GM23338 (cell line): ENCODE measurements around the gene TGFB1. TPM values are rescaled to one million over a fixed set of nuclear protein-coding genes. Genes with fewer than 3 reads are reported as not detected.
"Not testable (repeated sequence)": the region's sequence is repeated elsewhere in the genome, so short reads cannot be mapped to it uniquely, and the experiment has no call there.

ENCODE experiments used
- ATAC-seq: fragments of 200-7000 bp; cut with Tn5 transposase; 3 replicates; pipeline ENCODE4 v1.9.1; 2020
- DNase-seq: peaks from one replicate; pipeline ENCODE4 v3.0.0-alpha.2; 2015; ENCODE audit warnings: low spot score
- H2AFZ ChIP-seq: fragments of 200-600 bp; sonication (generic); 2 replicates; pipeline ENCODE4 v1.8.0; 2016; ENCODE audit warnings: antibody characterized with exemption, mild to moderate bottlenecking, moderate library complexity
- H3F3A ChIP-seq: fragments of 200-600 bp; sonication (generic); replicated peaks from 2 replicates; pipeline ENCODE4 v1.8.0; 2017; ENCODE audit warnings: antibody characterized with exemption, mixed run types, low read depth
- H3K27ac ChIP-seq: fragments of 200-600 bp; sonication (generic); 2 replicates; pipeline ENCODE4 v1.6.1; 2016; ENCODE audit warnings: low read depth
- H3K27me3 ChIP-seq: fragments of 200-600 bp; sonication (generic); 2 replicates; pipeline ENCODE4 v1.8.0; 2016; ENCODE audit warnings: mild to moderate bottlenecking, mixed run types, moderate library complexity; ENCODE audit not compliant: insufficient read depth
- H3K36me3 ChIP-seq: fragments of 200-600 bp; sonication (generic); 2 replicates; pipeline ENCODE4 v1.8.0; 2016; ENCODE audit warnings: mild to moderate bottlenecking; ENCODE audit not compliant: insufficient read depth
- H3K4me1 ChIP-seq: fragments of 200-600 bp; sonication (generic); 2 replicates; pipeline ENCODE4 v1.8.0; 2016; ENCODE audit warnings: mild to moderate bottlenecking, moderate library complexity; ENCODE audit not compliant: insufficient read depth
- H3K4me2 ChIP-seq: fragments of 200-600 bp; sonication (generic); 2 replicates; pipeline ENCODE4 v1.7.1; 2017; ENCODE audit warnings: mixed run types
- H3K4me3 ChIP-seq: fragments of 200-600 bp; sonication (generic); 2 replicates; pipeline ENCODE4 v1.6.1; 2016; ENCODE audit warnings: mixed run types
- H3K79me2 ChIP-seq: fragments of 200-600 bp; sonication (generic); replicated peaks from 2 replicates; pipeline ENCODE4 v1.8.0; 2017; ENCODE audit warnings: mild to moderate bottlenecking; ENCODE audit not compliant: insufficient read depth
- H3K9me2 ChIP-seq: fragments of 200-600 bp; sonication (generic); 2 replicates; pipeline ENCODE4 v1.8.0; 2017; ENCODE audit not compliant: insufficient read depth
- H4K20me1 ChIP-seq: fragments of 200-600 bp; sonication (generic); replicated peaks from 2 replicates; pipeline ENCODE4 v1.8.0; 2017; ENCODE audit warnings: mild to moderate bottlenecking; ENCODE audit not compliant: insufficient read depth
- H3K27ac Mint-ChIP-seq: 2 replicates; pipeline ENCODE4 v1.8.0; 2020; ENCODE audit warnings: inconsistent platforms, mild to moderate bottlenecking, moderate library complexity, mixed read lengths
- H3K27me3 Mint-ChIP-seq: 3 replicates; pipeline ENCODE4 v1.8.0; 2022; ENCODE audit warnings: low read depth, mild to moderate bottlenecking, moderate library complexity, mixed read lengths, inconsistent platforms; ENCODE audit not compliant: insufficient read depth, poor library complexity
- H3K36me3 Mint-ChIP-seq: 3 replicates; pipeline ENCODE4 v1.8.0; 2021; ENCODE audit warnings: low read depth, mild to moderate bottlenecking, inconsistent platforms, moderate library complexity, mixed read lengths
- H3K4me1 Mint-ChIP-seq: 3 replicates; pipeline ENCODE4 v1.8.0; 2020; ENCODE audit warnings: mild to moderate bottlenecking, inconsistent platforms, mixed read lengths
- H3K4me3 Mint-ChIP-seq: 3 replicates; pipeline ENCODE4 v1.8.0; 2021; ENCODE audit warnings: moderate library complexity, mild to moderate bottlenecking, inconsistent platforms, mixed read lengths
- H3K9me3 Mint-ChIP-seq: 3 replicates; pipeline ENCODE4 v1.8.0; 2020; ENCODE audit warnings: moderate library complexity, mild to moderate bottlenecking, inconsistent platforms, mixed read lengths
- CREB1 ChIP-seq: fragments of 250-450 bp; sonication (Bioruptor Pico); IDR thresholded peaks from 2 replicates; pipeline ENCODE4 v1.5.0; 2020; ENCODE audit warnings: low read depth, mild to moderate bottlenecking, moderate library complexity
- ETS1 ChIP-seq: IDR thresholded peaks from 2 replicates; pipeline ENCODE4 v1.6.1; 2016; ENCODE audit warnings: antibody characterized with exemption
- EZH2 ChIP-seq: fragments of 200-600 bp; sonication (generic); IDR thresholded peaks from one replicate; pipeline ENCODE4 v1.8.0; 2017; ENCODE audit warnings: antibody characterized with exemption, mild to moderate bottlenecking, low read depth; ENCODE audit not compliant: unreplicated experiment
- NANOG ChIP-seq: IDR thresholded peaks from 2 replicates; pipeline ENCODE4 v1.6.1; 2016; ENCODE audit warnings: antibody characterized with exemption, borderline replicate concordance
- POLR2AphosphoS5 ChIP-seq: IDR thresholded peaks from 2 replicates; pipeline ENCODE4 v1.6.1; 2016; ENCODE audit warnings: antibody characterized with exemption, low read depth
- REST ChIP-seq: IDR thresholded peaks from one replicate; pipeline ENCODE4 v1.6.1; 2018; ENCODE audit warnings: antibody characterized with exemption; ENCODE audit not compliant: unreplicated experiment
- STAT1 ChIP-seq: IDR thresholded peaks from one replicate; pipeline ENCODE4 v1.6.1; 2016; ENCODE audit warnings: antibody characterized with exemption; ENCODE audit not compliant: unreplicated experiment
- ZNF114 ChIP-seq: fragments of 250-450 bp; sonication (Bioruptor Pico); IDR thresholded peaks from 2 replicates; pipeline ENCODE4 v1.5.0; 2020; ENCODE audit warnings: mild to moderate bottlenecking, moderate library complexity
- ZNF331 ChIP-seq: fragments of 250-450 bp; sonication (Bioruptor Pico); IDR thresholded peaks from 2 replicates; pipeline ENCODE4 v1.5.0; 2020; ENCODE audit warnings: low read depth, mild to moderate bottlenecking, moderate library complexity
- ZNF462 ChIP-seq: fragments of 250-450 bp; sonication (Bioruptor Pico); IDR thresholded peaks from 2 replicates; pipeline ENCODE4 v1.5.0; 2020; ENCODE audit warnings: mild to moderate bottlenecking, moderate library complexity
- polyA plus RNA-seq: library from polyadenylated mRNA; unstranded; fragments of >200 nt; fragmentation: Nextera tagmentation; extraction: Ambion mirVana; gene quantifications from 2 replicates; pipeline ENCODE4 v1.2.1, GENCODE V29; 2016
- total RNA-seq: library from RNA; depleted of rRNA; stranded (reverse); fragments of >200 nt; shearing (Covaris generic); gene quantifications from 2 replicates; pipeline ENCODE4 v1.2.3, GENCODE V29; 2014

TGFB1 gene
- total and polyA plus RNA-seq, 2 experiments from 2014 or later, result 0.99 to 7.9 TPM

- Mint-ChIP-seq H3K36me3 (peaks cover 98% of the 10 kb centered on the region), H3K4me1 (peaks cover 19% of the 10 kb centered on the region), H3K27ac (peak overlapping the region; percentile 81; the same call in 1 of the 2 replicates), H3K27me3 (peaks cover 10% of the 10 kb centered on the region)
- Histone ChIP-seq H3K27ac (peak overlapping the region; percentile 66), H3K4me1 (peaks cover 14% of the 10 kb centered on the region), H3K79me2 (peaks cover 36% of the 10 kb centered on the region), H4K20me1 (peaks cover 35% of the 10 kb centered on the region), H3F3A (peaks cover 28% of the 10 kb centered on the region), H3K36me3 (peaks cover 75% of the 10 kb centered on the region)
- not testable (repeated sequence) for H2AFZ ChIP-seq, DNase-seq, H3K4me3 Mint-ChIP-seq, H3K4me3 ChIP-seq, H3K9me3 Mint-ChIP-seq, H3K27me3 ChIP-seq, H3K9me2 ChIP-seq, H3K4me2 ChIP-seq, ATAC-seq
- peak; percentile 33 for TF ChIP-seq REST
Measured at GRCh38 chr19:41289814-41290213, 63.9 kb downstream of the TGFB1 start.

DNA sequence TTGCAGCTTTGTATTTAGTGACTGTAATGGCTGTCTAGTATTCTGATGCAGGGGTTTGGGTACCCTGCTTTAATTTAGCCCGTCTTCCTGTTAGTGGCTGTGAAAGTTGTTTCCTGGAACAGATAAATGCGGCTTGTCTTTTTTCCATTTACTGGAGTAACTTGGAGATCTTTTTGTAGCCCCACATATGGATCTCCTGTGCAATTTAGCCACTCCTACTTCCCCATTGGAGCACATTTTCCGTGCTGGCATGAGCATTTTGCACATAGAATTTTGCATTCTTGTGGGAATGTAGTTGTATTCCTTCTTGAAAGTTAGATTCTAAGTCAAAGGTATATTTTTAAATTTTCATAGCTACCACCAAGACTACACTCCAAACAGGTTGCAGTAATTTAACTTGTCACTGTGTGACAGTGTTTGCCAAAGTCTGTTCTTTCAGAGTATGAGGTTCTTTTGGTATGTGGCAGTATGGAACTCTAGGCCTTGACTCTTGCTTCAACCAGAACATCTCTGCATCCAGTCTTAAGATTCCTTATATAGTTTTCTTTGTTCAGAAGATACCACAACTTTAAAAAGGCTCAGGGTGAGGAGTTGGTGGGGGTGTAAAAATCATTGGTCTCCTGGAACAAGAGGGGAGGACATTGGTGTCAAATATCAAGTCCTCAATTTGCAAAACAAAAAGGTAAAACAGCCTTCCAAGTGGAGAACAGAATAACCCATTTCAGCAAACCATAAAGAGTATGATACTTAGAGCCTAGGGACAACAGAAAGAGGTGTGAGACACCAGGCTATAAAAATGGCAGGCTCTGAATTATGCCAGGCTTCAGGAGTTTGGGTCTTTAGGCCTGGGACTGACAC lies 64.8 kb downstream of the TGFB1 start:
- Histone ChIP-seq H3K27me3 (no peaks in the 10 kb centered on the region), H3K4me3 (0 out of 2 replicates have a peak overlapping the region, but pooled peaks have one; percentile 19), H4K20me1 (peaks cover 32% of the 10 kb centered on the region), H3F3A (peaks cover 28% of the 10 kb centered on the region), H3K4me2 (peak overlapping the region; percentile 56), H3K79me2 (peaks cover 40% of the 10 kb centered on the region), H3K4me1 (peaks cover 14% of the 10 kb centered on the region), H3K27ac (peak overlapping the region; percentile 41; the same call in 1 of the 2 replicates), H2AFZ (no peak overlapping the region), H3K9me2 (no peaks in the 10 kb centered on the region), H3K36me3 (peaks cover 72% of the 10 kb centered on the region)
- DNase-seq, result peak; percentile 42
- Mint-ChIP-seq H3K4me3 (peak overlapping the region; percentile 30), H3K27ac (peak overlapping the region; percentile 81), H3K36me3 (peaks cover 97% of the 10 kb centered on the region), H3K4me1 (peaks cover 19% of the 10 kb centered on the region), H3K9me3 (no peaks in the 10 kb centered on the region), H3K27me3 (peaks cover 10% of the 10 kb centered on the region)
- peak; percentile 59 for ATAC-seq
- TF ChIP-seq EZH2, result no peak
- no peak for TF ChIP-seq ZNF462
- TF ChIP-seq POLR2AphosphoS5, result no peak; the same call in 1 of the 2 replicates
- TF ChIP-seq STAT1, result no peak
- TF ChIP-seq NANOG, result no peak
- no peak for TF ChIP-seq ETS1
- TF ChIP-seq ZNF331 (CRISPR knock-in tag), result no peak
- TF ChIP-seq CREB1 (CRISPR knock-in tag), result no peak
- no peak for TF ChIP-seq ZNF114 (CRISPR knock-in tag)
